ENCODE results near the gene LYPD6B.
A peak's percentile ranks its signal among the peaks of the same experiment; 100 is the strongest.

The LYPD6B gene

GRCh38 chr2:149012545-149012944 is 26.0 kb upstream of the LYPD6B start:
- no peak for DNase-seq

GRCh38 chr2:149015501-149015900 is 23.0 kb upstream of the LYPD6B start:
- DNase-seq, result no peak

- DNase-seq, result no peak
Observed at GRCh38 chr2:149015926-149016563, 22.5 kb upstream of the LYPD6B start.

GRCh38 chr2:149017116-149017985 is 21.1 kb upstream of the LYPD6B start:
- DNase-seq, result peak; percentile 52

- no peak for DNase-seq
Observed at GRCh38 chr2:149018981-149019380, 19.5 kb upstream of the LYPD6B start.

- no peak for DNase-seq
Observed at GRCh38 chr2:149019768-149020167, 18.7 kb upstream of the LYPD6B start.

GRCh38 chr2:149020432-149020851 is 18.1 kb upstream of the LYPD6B start:
- no peak for DNase-seq

GRCh38 chr2:149021271-149021719 is 17.2 kb upstream of the LYPD6B start:
- DNase-seq, result no peak

- DNase-seq, result no peak
Observed at GRCh38 chr2:149021761-149022160, 16.7 kb upstream of the LYPD6B start.

GRCh38 chr2:149023091-149023490 is 15.4 kb upstream of the LYPD6B start:
- DNase-seq, result no peak

GRCh38 chr2:149027590-149028250 is 10.8 kb upstream of the LYPD6B start:
- no peak for DNase-seq

- DNase-seq, result no peak
Observed at GRCh38 chr2:149028377-149028776, 10.1 kb upstream of the LYPD6B start.

- no peak for DNase-seq
Observed at GRCh38 chr2:149028891-149029290, 9.6 kb upstream of the LYPD6B start.

GRCh38 chr2:149029307-149029965 is 9.1 kb upstream of the LYPD6B start:
- DNase-seq, result no peak

- DNase-seq, result no peak
Observed at GRCh38 chr2:149031396-149031795, 7.1 kb upstream of the LYPD6B start.

GRCh38 chr2:149033716-149034115 is 4.8 kb upstream of the LYPD6B start:
- no peak for DNase-seq

- DNase-seq, result no peak
Observed at GRCh38 chr2:149034406-149034805, 4.1 kb upstream of the LYPD6B start.

GRCh38 chr2:149036507-149037293 is 1.8 kb upstream of the LYPD6B start:
- DNase-seq, result no peak

GRCh38 chr2:149037851-149038250 is 648 bp upstream of the LYPD6B start:
- DNase-seq, result no peak

GRCh38 chr2:149039213-149039724 is 770 bp downstream of the LYPD6B start:
- no peak for DNase-seq

GRCh38 chr2:149040451-149040850 is 2.0 kb downstream of the LYPD6B start:
- no peak for DNase-seq

- no peak for DNase-seq
Observed at GRCh38 chr2:149041482-149041881, 3.0 kb downstream of the LYPD6B start.

All from effector CD8-positive, alpha-beta T cell (primary cell).